Endometrium (tissue), 2 donors: Measurements from ENCODE around the gene KCNG2.

Source experiments
- FAIRE-seq: peaks from 2 replicates; lab custom pipeline; 2012; peaks lifted over from hg19 to GRCh38; lab: Jason Lieb, UNC
- donor health status: control.
- donor health status: control.

The KCNG2 gene

GRCh38 chr18:79887181-79888000 lies 89.7 kb downstream of the KCNG2 start:
- FAIRE-seq: no peak

DNA sequence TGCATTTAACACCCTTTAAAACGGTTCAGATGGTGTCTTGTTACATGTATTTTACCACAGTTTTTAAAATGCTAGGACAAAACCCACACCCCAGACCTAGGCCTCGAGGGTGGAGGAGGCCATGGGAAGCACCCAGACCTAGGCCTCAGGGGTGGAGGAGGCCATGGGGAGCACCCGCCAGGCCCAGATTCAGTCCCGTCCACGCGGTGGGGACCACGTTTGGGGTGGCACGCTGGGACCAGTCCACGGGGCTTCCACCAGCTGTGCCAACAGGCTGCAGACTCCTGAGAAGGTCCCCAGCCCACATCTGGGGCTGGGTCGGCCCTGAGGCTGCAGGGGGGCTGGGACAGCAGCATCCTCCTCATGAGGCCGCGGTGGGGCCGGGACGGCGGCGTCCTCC lies 90.3 kb downstream of the KCNG2 start:
- no peak for FAIRE-seq

GRCh38 chr18:79889569-79889968 lies 91.8 kb downstream of the KCNG2 start:
- FAIRE-seq: no peak

GRCh38 chr18:79890674-79891073 lies 92.9 kb downstream of the KCNG2 start:
- no peak for FAIRE-seq

DNA sequence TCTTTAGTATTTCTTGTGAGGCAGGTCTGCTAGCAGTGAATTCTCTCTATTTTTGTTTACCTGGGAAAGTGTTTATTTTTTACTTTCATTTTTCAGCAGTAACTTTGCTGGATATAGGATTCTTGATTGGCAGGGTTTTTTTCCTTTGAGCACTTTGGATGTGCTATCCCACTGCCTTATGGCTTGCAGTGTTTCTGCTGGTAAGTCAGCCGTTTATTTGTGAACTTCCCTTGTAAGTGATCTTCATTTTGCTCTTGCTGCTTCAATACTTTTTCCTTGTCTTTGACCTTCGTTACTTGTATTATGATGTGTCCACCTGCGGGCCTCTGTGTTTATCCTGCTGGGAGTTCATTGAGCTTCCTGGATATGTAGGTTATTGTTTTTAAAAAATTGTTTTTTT lies 99.0 kb downstream of the KCNG2 start:
- no peak for FAIRE-seq

GRCh38 chr18:79897940-79898625 lies 100.3 kb downstream of the KCNG2 start:
- FAIRE-seq: no peak

DNA sequence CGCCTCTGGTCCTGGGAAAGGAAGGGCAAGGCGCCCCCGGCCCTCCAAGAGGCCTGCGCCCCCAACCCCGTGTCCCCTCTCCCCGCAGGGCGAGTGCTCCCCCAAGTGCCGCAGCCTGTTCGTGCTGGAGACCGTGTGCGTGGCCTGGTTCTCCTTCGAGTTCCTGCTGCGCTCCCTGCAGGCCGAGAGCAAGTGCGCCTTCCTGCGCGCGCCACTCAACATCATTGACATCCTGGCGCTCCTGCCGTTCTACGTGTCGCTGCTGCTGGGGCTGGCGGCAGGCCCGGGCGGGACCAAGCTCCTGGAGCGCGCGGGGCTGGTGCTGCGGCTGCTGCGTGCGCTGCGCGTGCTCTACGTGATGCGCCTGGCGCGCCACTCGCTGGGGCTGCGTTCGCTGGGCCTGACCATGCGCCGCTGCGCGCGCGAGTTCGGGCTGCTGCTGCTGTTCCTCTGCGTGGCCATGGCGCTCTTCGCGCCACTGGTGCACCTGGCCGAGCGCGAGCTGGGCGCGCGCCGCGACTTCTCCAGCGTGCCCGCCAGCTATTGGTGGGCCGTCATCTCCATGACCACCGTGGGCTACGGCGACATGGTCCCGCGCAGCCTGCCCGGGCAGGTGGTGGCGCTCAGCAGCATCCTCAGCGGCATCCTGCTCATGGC lies 101.3 kb downstream of the KCNG2 start:
- FAIRE-seq: no peak

- no peak for FAIRE-seq
Observed at GRCh38 chr18:79899609-79900445, 102.1 kb downstream of the KCNG2 start.

DNA sequence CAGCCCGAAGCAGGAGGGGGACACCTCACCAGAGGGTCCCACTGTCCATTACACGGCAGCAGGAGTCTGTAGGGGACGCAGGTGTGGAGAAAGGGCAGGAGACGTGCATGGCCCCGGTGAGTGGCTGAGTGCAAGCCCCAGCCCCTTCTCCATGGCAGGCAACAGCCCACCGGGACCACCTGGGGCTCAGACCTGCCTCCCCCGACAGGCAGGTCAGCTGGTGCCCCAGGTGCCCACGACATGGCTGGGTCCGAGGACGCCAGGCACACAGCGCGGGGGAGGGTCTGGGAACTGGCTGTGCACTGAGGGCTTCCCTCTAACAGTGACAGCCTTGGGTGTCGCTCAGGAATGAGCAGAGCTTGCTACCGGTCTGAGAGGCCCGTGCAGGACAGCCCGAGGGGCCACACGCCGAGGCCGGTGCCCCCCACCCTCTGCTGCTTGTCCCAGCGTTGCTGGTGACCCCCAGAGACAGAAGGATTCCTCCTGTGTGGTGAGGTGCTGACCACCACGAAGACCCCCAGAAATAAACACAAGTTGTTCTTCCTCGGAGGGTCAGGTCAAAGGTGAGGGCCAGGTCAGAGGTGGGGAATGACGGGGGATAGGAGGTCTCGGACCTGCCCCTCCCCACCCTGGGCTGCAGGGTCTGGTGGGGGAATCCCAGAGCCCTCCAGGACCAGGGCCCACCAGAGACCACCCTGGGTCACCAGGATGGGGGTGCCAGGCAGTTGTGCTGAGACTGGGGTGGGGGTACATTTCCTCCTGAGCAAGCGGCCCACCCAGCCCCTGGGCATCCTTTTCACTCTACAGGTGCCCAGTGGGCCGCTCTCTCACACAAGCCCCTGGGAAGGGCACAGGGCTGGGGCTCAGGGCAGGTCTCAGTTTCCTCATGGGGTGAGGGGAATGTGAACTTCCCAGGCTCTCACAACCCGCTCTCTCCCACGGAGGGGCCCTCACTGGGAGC lies 103.2 kb downstream of the KCNG2 start:
- FAIRE-seq: no peak

GRCh38 chr18:79901665-79902064 lies 103.9 kb downstream of the KCNG2 start:
- FAIRE-seq: no peak

DNA sequence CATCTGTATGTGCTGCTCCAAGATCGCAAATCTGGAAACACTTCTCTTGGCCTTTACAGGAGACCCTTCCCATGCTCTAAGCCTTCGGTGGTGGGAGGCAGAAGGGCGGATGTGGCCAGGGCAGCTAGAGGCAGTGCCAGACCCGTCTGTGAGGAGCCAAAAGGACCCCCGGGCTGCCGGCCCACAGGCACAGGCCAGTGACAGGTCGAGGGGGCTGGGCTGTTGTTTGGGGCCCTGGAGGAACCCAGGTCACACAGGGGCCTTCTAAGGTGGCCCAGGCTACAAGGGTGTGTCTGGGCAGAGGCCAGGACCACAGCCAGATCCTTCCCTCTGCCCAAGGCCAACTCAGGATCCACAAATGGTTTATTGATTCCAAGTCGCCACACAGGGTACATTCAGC lies 104.3 kb downstream of the KCNG2 start:
- FAIRE-seq: no peak

GRCh38 chr18:79902640-79903039 lies 104.9 kb downstream of the KCNG2 start:
- no peak for FAIRE-seq

- FAIRE-seq: no peak
Observed at GRCh38 chr18:79903071-79903635, 105.4 kb downstream of the KCNG2 start.

GRCh38 chr18:79903787-79904356 lies 106.1 kb downstream of the KCNG2 start:
- no peak for FAIRE-seq

- no peak for FAIRE-seq
Observed at GRCh38 chr18:79904357-79905147, 106.8 kb downstream of the KCNG2 start.

DNA sequence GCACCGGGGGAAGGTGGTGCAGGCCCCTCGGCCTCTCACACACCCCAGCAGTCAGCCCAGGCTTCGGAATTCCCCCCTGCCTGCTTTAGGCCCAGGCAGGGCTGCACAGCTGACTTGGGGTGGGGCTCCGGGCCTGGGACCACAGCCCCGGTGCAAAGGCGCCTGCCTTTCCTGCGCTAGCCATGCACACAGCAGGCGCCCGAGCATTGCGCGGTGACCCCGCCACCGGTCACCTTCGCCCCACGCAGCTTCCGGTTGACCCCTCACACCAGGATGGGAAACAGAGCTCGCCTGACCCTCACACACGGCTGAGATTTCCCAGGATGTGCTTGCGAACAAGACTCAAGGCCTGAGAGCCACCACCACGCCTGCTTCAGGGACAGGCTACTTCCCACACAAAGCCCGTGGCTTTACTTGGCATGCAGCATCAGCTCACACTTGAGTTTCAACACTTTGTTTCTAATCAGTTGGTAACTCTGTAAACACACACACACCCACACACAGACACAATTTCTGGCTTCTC lies 107.7 kb downstream of the KCNG2 start:
- no peak for FAIRE-seq

DNA sequence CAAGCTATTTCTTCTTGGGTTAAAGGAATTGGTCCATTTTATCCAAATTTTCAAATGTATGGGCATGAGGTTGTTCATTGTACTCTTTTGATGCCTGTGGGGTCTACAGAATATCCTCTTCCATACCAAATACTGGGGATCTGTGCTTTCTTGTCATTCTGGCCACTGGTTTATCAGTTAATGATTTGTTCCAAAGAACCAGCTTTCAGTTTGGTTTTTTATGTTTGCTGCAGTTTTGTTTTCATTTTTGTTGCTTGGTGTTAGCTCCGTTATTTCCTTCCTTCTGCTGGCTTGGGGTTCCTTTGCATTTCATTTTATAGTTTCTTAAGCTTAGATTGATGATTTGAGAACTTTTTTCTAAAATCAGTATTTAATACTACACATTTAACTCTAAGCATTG lies 108.3 kb downstream of the KCNG2 start:
- no peak for FAIRE-seq

DNA sequence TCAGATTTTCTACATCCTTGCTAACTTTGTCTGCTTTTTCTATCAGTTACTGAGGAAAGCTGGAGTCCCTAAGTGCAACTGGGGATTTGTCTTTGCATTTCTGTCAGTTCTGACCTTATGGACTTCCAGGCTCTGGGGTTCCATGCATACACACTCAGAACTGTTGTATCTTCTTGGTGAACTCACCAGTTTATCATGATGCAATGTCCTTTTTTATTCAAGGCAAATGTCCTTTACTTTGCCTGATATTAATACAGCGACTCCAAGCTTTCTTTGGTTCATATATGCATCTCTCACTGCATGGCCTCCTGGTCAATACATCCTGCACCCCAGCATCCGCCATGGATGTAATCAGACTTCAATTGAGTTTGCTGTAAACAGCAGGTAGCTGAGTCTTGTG lies 109.0 kb downstream of the KCNG2 start:
- no peak for FAIRE-seq
